MM.1S (cell line): ENCODE data around the gene WASF2.

Experiments used
- DNase-seq: peaks from one replicate; pipeline ENCODE4 v3.0.0-alpha.2; 2015
- H2AFZ ChIP-seq: fragments of 300-600 bp; sonication (generic); 2 replicates; pipeline ENCODE4 v1.6.0; 2016; ENCODE audit warnings: antibody characterized with exemption, low read length
- H3F3A ChIP-seq: fragments of 300-600 bp; sonication (generic); 2 replicates; pipeline ENCODE4 v1.6.1; 2016; ENCODE audit warnings: mild to moderate bottlenecking, antibody characterized with exemption, low read length, moderate library complexity, mixed read lengths; ENCODE audit not compliant: insufficient read depth
- H3K27ac ChIP-seq: fragments of 300-600 bp; sonication (generic); 2 replicates; pipeline ENCODE4 v1.5.1; 2016; ENCODE audit warnings: mild to moderate bottlenecking, low read length
- H3K27me3 ChIP-seq: fragments of 300-600 bp; sonication (generic); replicated peaks from 2 replicates; pipeline ENCODE4 v1.6.0; 2016; ENCODE audit warnings: low read length; ENCODE audit not compliant: insufficient read depth
- H3K36me3 ChIP-seq: fragments of 300-600 bp; sonication (generic); replicated peaks from 2 replicates; pipeline ENCODE4 v1.6.1; 2016; ENCODE audit warnings: mild to moderate bottlenecking, low read length, mixed read lengths; ENCODE audit not compliant: insufficient read depth
- H3K4me1 ChIP-seq: fragments of 300-600 bp; sonication (generic); 2 replicates; pipeline ENCODE4 v1.6.1; 2016; ENCODE audit warnings: low read length, mixed read lengths
- H3K4me2 ChIP-seq: fragments of 300-600 bp; sonication (generic); 2 replicates; pipeline ENCODE4 v1.6.0; 2016; ENCODE audit warnings: low read depth, low read length
- H3K4me3 ChIP-seq: fragments of 300-600 bp; sonication (generic); 2 replicates; pipeline ENCODE4 v1.5.1; 2016; ENCODE audit warnings: low read length, mixed read lengths
- H3K79me2 ChIP-seq: fragments of 300-600 bp; sonication (generic); 2 replicates; pipeline ENCODE4 v1.6.1; 2016; ENCODE audit warnings: mixed run types, low read length, mixed read lengths
- H3K9ac ChIP-seq: fragments of 300-600 bp; sonication (generic); 2 replicates; pipeline ENCODE4 v1.6.1; 2016; ENCODE audit warnings: low read length, mixed read lengths
- H3K9me2 ChIP-seq: fragments of 300-600 bp; sonication (generic); replicated peaks from 2 replicates; pipeline ENCODE4 v1.6.1; 2016; ENCODE audit warnings: mild to moderate bottlenecking, low read length, mixed read lengths; ENCODE audit not compliant: insufficient read depth
- H3K9me3 ChIP-seq: fragments of 300-600 bp; sonication (generic); replicated peaks from 2 replicates; pipeline ENCODE4 v1.6.1; 2016; ENCODE audit warnings: mild to moderate bottlenecking, low read length, mixed read lengths; ENCODE audit not compliant: insufficient read depth
- H4K20me1 ChIP-seq: fragments of 300-600 bp; sonication (generic); 2 replicates; pipeline ENCODE4 v1.6.1; 2016; ENCODE audit warnings: mild to moderate bottlenecking, low read length, moderate library complexity, mixed read lengths; ENCODE audit not compliant: insufficient read depth
- EZH2 ChIP-seq: fragments of 300-600 bp; sonication (generic); optimal IDR thresholded peaks from 2 replicates; pipeline ENCODE3; 2017; ENCODE audit warnings: low read depth, mild to moderate bottlenecking, antibody characterized with exemption, low read length, mixed read lengths
- EZH2phosphoT487 ChIP-seq: fragments of 300-600 bp; sonication (generic); IDR thresholded peaks from 2 replicates; pipeline ENCODE4 v1.6.1; 2018; ENCODE audit warnings: antibody characterized with exemption, low read length
- TF ChIP-seq, protein P1 (sequence below): fragments of 300-600 bp; sonication (generic); IDR thresholded peaks from 2 replicates; pipeline ENCODE4 v1.5.1; 2016; ENCODE audit warnings: antibody characterized with exemption, low read length, mixed read lengths

The WASF2 gene

DNA sequence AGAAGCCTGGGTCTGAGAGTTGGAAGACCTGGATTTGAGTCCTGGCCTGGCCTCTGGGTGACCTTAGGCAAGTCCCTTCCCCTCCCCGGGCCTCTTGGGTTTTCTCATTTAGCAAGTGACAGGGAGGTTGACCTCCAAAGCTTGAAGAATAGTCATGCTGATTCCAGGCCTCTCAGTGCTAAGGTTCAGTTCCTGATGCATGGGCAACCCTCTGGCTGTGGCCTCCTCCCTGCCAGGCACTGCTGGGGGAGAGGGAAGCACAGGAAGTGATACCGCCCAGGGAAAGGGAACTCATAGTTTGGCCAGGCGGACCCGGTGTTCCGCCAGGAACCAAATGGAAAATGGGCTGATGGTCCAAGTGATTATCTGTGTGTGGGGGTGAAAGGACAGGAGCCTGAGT is 23.6 kb upstream of the WASF2 start:
- Histone ChIP-seq H4K20me1 (no peaks in the 10 kb centered on the region), H2AFZ (no peak overlapping the region), H3K36me3 (no peaks in the 10 kb centered on the region), H3K27ac (no peak overlapping the region), H3K27me3 (no peaks in the 10 kb centered on the region), H3K79me2 (no peaks in the 10 kb centered on the region), H3K9ac (no peak overlapping the region), H3F3A (no peaks in the 10 kb centered on the region), H3K9me2 (no peaks in the 10 kb centered on the region), H3K4me3 (no peak overlapping the region), H3K4me2 (no peak overlapping the region), H3K4me1 (peaks cover 8% of the 10 kb centered on the region; the same call in 1 of the 2 replicates), H3K9me3 (no peaks in the 10 kb centered on the region)
- no peak for DNase-seq
- TF ChIP-seq, protein P1, sequence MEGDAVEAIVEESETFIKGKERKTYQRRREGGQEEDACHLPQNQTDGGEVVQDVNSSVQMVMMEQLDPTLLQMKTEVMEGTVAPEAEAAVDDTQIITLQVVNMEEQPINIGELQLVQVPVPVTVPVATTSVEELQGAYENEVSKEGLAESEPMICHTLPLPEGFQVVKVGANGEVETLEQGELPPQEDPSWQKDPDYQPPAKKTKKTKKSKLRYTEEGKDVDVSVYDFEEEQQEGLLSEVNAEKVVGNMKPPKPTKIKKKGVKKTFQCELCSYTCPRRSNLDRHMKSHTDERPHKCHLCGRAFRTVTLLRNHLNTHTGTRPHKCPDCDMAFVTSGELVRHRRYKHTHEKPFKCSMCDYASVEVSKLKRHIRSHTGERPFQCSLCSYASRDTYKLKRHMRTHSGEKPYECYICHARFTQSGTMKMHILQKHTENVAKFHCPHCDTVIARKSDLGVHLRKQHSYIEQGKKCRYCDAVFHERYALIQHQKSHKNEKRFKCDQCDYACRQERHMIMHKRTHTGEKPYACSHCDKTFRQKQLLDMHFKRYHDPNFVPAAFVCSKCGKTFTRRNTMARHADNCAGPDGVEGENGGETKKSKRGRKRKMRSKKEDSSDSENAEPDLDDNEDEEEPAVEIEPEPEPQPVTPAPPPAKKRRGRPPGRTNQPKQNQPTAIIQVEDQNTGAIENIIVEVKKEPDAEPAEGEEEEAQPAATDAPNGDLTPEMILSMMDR: no peak
- TF ChIP-seq EZH2phosphoT487 (no peak), EZH2 (no peak)

DNA sequence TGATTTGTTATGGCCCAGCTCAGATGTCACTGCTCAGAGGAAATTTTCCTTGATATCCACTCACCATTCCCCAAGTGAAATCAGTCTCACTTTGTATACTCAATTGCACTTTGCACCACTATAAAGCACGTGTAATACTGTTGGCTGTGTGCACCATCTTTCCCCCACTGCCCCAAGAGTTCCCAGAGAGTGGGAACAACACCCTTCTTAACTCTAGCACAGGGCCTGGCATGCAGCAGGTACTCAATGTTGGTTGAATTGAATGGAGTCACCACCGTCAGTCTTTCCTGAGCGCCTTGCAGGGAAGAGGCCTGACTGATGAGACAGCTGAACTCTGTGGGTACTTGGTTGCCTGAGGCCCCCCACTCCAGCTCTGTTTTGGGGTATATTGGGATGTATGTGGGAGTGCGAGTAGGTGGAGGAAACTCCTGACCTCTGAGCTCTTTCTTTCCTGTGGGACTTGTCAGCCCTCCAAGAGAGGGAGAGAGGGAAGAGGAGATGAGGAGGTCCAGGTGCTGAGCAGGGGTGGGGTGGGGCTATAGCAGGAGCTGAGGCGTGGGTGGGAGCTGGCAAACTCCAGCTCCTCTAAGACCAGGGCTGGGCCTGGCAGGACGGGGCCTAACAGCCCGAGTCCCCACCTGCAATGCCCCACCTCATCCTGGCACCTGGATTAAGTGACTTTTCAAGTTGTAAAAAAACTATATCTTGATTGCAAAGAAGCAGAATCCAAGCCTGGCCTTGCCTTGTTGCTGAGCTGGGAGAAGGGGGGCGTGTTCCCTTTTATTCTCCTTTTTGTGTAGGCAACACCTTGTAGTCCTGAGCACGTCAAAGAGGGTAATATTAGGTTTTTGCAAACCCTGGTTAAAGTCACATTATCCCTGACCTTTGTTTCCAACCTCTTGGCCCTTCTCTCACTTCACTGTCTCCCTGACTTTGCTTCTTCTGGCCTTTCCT is 19.4 kb upstream of the WASF2 start:
- Histone ChIP-seq H3K79me2 (no peaks in the 10 kb centered on the region), H3K4me3 (no peak overlapping the region), H3K36me3 (no peaks in the 10 kb centered on the region), H3K9ac (no peak overlapping the region), H3K4me2 (no peak overlapping the region), H3K9me3 (no peaks in the 10 kb centered on the region), H3K27ac (no peak overlapping the region), H3K9me2 (no peaks in the 10 kb centered on the region), H3K4me1 (no peaks in the 10 kb centered on the region), H3F3A (no peaks in the 10 kb centered on the region), H4K20me1 (no peaks in the 10 kb centered on the region), H2AFZ (no peak overlapping the region), H3K27me3 (no peaks in the 10 kb centered on the region)
- no peak for TF ChIP-seq EZH2phosphoT487
- no peak for TF ChIP-seq EZH2
- TF ChIP-seq, protein P1: no peak
- DNase-seq: no peak

DNA sequence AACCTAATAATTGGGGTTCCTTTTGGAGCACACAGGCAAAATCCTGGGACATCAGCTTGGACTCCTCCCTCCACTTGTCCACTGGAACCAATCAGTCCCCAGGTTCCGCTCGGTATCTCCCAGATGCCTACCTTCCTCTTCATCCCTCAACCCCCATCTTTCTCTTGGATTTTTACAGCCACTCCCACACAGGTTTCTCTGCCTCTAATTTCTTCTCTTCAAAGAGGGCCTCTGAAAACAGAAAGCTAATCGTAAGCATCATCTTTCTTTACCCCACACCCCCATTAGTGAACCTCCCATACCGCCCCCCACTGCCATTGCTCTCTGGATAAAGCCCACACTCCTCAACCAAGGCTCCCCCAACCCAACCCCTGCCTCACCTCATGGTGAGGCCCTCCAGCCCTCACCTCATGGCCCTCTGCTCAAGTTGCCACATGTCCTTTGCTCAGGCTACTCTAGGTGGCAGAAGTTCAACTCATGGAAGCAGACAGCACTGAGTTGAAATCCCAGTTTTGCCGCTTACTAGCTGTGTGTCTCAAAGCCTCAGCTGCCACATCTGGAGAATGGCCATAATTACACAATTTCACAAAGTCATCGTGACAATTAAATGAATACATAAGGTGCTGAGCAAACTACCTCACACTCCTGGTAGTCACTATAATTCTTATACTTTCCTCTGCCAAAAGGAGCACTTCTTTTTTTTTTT is 18.1 kb upstream of the WASF2 start:
- H3K4me3 ChIP-seq: no peak overlapping the region
- no peak for TF ChIP-seq EZH2phosphoT487
- TF ChIP-seq, protein P1: no peak
- TF ChIP-seq EZH2: no peak
- no peak overlapping the region for H3K27ac ChIP-seq
- no peak overlapping the region for H2AFZ ChIP-seq
- H3K79me2 ChIP-seq: no peaks in the 10 kb centered on the region
- DNase-seq: no peak
- H3K36me3 ChIP-seq: no peaks in the 10 kb centered on the region
- no peaks in the 10 kb centered on the region for H4K20me1 ChIP-seq
- no peaks in the 10 kb centered on the region for H3K4me1 ChIP-seq
- H3K9me2 ChIP-seq: no peaks in the 10 kb centered on the region
- no peaks in the 10 kb centered on the region for H3F3A ChIP-seq
- no peaks in the 10 kb centered on the region for H3K27me3 ChIP-seq
- H3K4me2 ChIP-seq: no peak overlapping the region
- no peak overlapping the region for H3K9ac ChIP-seq
- no peaks in the 10 kb centered on the region for H3K9me3 ChIP-seq
